Measurements from ENCODE around the gene GTF2H2C.
"Not testable (repeated sequence)": the region's sequence is repeated elsewhere in the genome, so short reads cannot be mapped to it uniquely, and the experiment has no call there.

Gene GTF2H2C

DNA sequence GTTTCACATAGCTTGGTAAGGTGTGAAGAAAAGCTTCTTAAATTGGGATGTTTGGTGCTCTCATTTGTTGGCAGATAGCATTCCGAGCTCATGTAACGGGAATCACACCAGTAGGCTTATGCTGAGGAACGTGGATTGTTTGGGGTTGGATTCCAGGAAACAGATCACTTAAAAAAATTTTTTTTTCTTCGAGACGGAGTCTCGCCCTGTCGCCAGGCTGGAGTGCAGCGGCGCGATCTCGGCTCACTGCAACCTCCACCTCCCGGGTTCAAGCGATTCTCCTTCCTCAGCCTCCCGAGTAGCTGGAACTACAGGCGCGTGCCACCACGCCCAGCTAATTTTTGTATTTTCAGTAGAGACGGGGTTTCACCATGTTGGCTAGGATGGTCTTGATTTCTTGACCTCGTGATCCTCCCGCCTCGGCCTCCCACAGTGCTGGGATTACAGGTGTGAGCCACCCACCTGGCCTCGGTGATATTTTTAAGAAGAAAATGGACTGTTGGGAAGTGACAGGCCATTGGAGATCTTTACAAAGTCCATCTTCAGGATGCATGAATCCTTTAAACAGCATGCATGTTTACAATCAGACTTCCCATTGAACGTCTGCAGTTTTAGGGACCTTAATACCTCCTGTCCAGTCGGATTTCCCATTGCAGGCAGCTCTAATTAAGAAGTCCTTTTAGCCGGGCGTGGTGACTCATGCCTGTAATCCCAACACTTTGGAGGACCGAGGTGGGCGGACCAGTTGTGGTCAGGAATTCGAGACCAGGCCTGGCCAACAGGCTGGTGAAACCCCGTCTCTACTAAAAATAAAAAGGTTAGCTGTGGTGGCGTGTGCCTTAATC, 818 bp downstream of the GTF2H2C start:
- H3K4me3 ChIP-seq (ENCODE audit: low read length in 2 of 2) = peak overlapping the region in 1 of 2 donors; percentile 41
- not testable (repeated sequence) for H3K27me3 ChIP-seq (ENCODE audit: control insufficient read depth in 2 of 2, insufficient read depth in 2 of 2, low read length in 2 of 2)

GRCh38 chr5:69566172-69566571, 6.2 kb downstream of the GTF2H2C start:
- not testable (repeated sequence) for H3K27me3 ChIP-seq (ENCODE audit: control insufficient read depth in 2 of 2, insufficient read depth in 2 of 2, low read length in 2 of 2); H3K4me3 ChIP-seq (ENCODE audit: low read length in 2 of 2); H3K4me1 ChIP-seq (ENCODE audit: control insufficient read depth in 2 of 2, insufficient read depth in 2 of 2, low read length in 2 of 2); H3K36me3 ChIP-seq (ENCODE audit: control insufficient read depth in 2 of 2, insufficient read depth in 2 of 2, low read length in 2 of 2); H3K9me3 ChIP-seq (ENCODE audit: control insufficient read depth in 2 of 2, low read length in 2 of 2); H3K9ac ChIP-seq (ENCODE audit: low read depth in 1 of 2, low read length in 2 of 2); H3K27ac ChIP-seq (ENCODE audit: low read depth in 2 of 2, low read length in 2 of 2)

More for the DNA sequence above, 818 bp downstream of the GTF2H2C start:
- not testable (repeated sequence) for H3K9me3 ChIP-seq (ENCODE audit: control insufficient read depth in 2 of 2, low read length in 2 of 2); H3K9ac ChIP-seq (ENCODE audit: low read depth in 1 of 2, low read length in 2 of 2); H3K27ac ChIP-seq (ENCODE audit: low read depth in 2 of 2, low read length in 2 of 2); H3K4me1 ChIP-seq (ENCODE audit: control insufficient read depth in 2 of 2, insufficient read depth in 2 of 2, low read length in 2 of 2); H3K36me3 ChIP-seq (ENCODE audit: control insufficient read depth in 2 of 2, insufficient read depth in 2 of 2, low read length in 2 of 2)

DNA sequence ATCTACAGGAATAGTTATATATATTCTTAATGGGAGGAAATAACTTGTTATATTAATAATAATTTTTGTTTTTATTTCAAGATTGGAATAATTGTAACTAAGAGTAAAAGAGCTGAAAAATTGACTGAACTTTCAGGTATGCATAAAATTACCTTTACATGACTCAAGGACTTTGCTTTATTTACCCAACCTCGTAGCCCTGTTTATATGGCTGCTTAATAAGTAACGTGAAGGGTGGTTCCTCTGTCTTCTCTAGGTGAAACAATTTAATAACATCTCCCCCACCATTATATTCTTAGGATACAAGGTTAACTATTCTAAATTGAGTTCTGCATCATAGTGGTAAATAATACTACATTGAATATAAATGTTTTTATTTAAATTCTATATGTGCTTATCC, 8.1 kb downstream of the GTF2H2C start:
- H3K4me3 ChIP-seq (ENCODE audit: low read length in 2 of 2); H3K9me3 ChIP-seq (ENCODE audit: control insufficient read depth in 2 of 2, low read length in 2 of 2); H3K9ac ChIP-seq (ENCODE audit: low read depth in 1 of 2, low read length in 2 of 2); H3K27me3 ChIP-seq (ENCODE audit: control insufficient read depth in 2 of 2, insufficient read depth in 2 of 2, low read length in 2 of 2); H3K36me3 ChIP-seq (ENCODE audit: control insufficient read depth in 2 of 2, insufficient read depth in 2 of 2, low read length in 2 of 2); H3K27ac ChIP-seq (ENCODE audit: low read depth in 2 of 2, low read length in 2 of 2); H3K4me1 ChIP-seq (ENCODE audit: control insufficient read depth in 2 of 2, insufficient read depth in 2 of 2, low read length in 2 of 2): not testable (repeated sequence)

- H3K4me3 ChIP-seq (ENCODE audit: low read length in 2 of 2); H3K27me3 ChIP-seq (ENCODE audit: control insufficient read depth in 2 of 2, insufficient read depth in 2 of 2, low read length in 2 of 2); H3K9ac ChIP-seq (ENCODE audit: low read depth in 1 of 2, low read length in 2 of 2); H3K9me3 ChIP-seq (ENCODE audit: control insufficient read depth in 2 of 2, low read length in 2 of 2); H3K27ac ChIP-seq (ENCODE audit: low read depth in 2 of 2, low read length in 2 of 2); H3K4me1 ChIP-seq (ENCODE audit: control insufficient read depth in 2 of 2, insufficient read depth in 2 of 2, low read length in 2 of 2); H3K36me3 ChIP-seq (ENCODE audit: control insufficient read depth in 2 of 2, insufficient read depth in 2 of 2, low read length in 2 of 2): not testable (repeated sequence)
Measured at GRCh38 chr5:69583356-69583755, 23.4 kb downstream of the GTF2H2C start.

DNA sequence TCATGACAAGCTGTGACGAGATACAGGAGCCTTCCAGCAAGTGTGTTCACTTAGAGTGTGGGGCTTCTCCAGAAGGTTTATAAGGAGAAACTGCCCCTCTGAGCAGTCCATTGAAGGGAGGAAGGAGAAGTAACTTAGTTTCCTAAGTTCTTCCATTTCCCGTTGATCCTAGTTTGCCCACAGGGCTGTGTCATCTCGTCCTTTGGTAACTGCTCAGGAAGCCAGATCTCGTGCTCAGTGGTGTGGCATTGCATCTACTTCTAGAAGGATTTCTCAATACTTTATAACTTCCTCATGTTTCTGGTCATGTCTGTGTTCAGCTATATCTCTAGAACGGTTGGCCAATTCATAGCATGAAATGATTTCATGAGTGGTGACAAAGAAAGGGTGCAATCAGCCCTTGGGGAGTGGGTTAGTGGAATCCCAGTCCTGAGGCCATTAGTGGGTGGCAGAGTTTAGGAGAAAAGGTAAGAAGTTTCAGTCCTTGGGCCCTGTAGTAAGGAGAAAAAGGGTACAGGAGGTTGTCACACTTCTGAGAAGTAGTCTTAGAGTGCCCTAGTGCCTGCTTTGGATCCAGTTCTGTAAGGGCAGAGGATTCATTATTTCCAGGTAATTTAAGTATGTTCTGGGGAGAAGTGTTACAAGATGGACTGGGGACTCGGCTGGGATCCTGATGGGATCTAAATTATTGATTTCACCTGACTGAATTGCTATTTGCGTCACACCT, 36.3 kb downstream of the GTF2H2C start:
- not testable (repeated sequence) for H3K9ac ChIP-seq (ENCODE audit: low read depth in 1 of 2, low read length in 2 of 2); H3K36me3 ChIP-seq (ENCODE audit: control insufficient read depth in 2 of 2, insufficient read depth in 2 of 2, low read length in 2 of 2); H3K4me1 ChIP-seq (ENCODE audit: control insufficient read depth in 2 of 2, insufficient read depth in 2 of 2, low read length in 2 of 2); H3K27me3 ChIP-seq (ENCODE audit: control insufficient read depth in 2 of 2, insufficient read depth in 2 of 2, low read length in 2 of 2); H3K4me3 ChIP-seq (ENCODE audit: low read length in 2 of 2); H3K27ac ChIP-seq (ENCODE audit: low read depth in 2 of 2, low read length in 2 of 2); H3K9me3 ChIP-seq (ENCODE audit: control insufficient read depth in 2 of 2, low read length in 2 of 2)

- H3K4me3 ChIP-seq (ENCODE audit: low read length in 2 of 2); H3K9me3 ChIP-seq (ENCODE audit: control insufficient read depth in 2 of 2, low read length in 2 of 2); H3K36me3 ChIP-seq (ENCODE audit: control insufficient read depth in 2 of 2, insufficient read depth in 2 of 2, low read length in 2 of 2); H3K27me3 ChIP-seq (ENCODE audit: control insufficient read depth in 2 of 2, insufficient read depth in 2 of 2, low read length in 2 of 2); H3K9ac ChIP-seq (ENCODE audit: low read depth in 1 of 2, low read length in 2 of 2); H3K4me1 ChIP-seq (ENCODE audit: control insufficient read depth in 2 of 2, insufficient read depth in 2 of 2, low read length in 2 of 2); H3K27ac ChIP-seq (ENCODE audit: low read depth in 2 of 2, low read length in 2 of 2): not testable (repeated sequence)
Measured at GRCh38 chr5:69601947-69602346, 42.0 kb downstream of the GTF2H2C start.

DNA sequence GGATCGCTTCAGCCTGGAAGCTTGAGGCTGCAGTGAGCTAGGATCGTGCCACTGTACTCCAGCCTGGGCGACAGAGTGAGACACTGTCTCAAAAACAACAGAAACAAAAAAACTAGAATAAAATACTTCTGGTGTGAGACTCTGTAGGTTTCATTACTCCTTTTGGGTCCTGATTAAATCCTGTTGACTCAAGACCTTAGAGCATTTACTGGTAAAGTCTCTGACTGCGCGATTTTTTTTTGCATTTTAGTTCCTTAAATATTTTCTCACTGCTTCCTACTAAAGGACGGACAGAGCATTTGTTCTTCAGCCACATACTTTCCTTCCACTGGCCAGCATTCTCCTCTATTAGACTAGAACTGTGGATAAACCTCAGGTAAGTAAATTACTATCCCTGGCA, 46.8 kb downstream of the GTF2H2C start:
- not testable (repeated sequence) for H3K4me1 ChIP-seq (ENCODE audit: control insufficient read depth in 2 of 2, insufficient read depth in 2 of 2, low read length in 2 of 2); H3K4me3 ChIP-seq (ENCODE audit: low read length in 2 of 2); H3K9ac ChIP-seq (ENCODE audit: low read depth in 1 of 2, low read length in 2 of 2); H3K36me3 ChIP-seq (ENCODE audit: control insufficient read depth in 2 of 2, insufficient read depth in 2 of 2, low read length in 2 of 2); H3K27ac ChIP-seq (ENCODE audit: low read depth in 2 of 2, low read length in 2 of 2); H3K27me3 ChIP-seq (ENCODE audit: control insufficient read depth in 2 of 2, insufficient read depth in 2 of 2, low read length in 2 of 2); H3K9me3 ChIP-seq (ENCODE audit: control insufficient read depth in 2 of 2, low read length in 2 of 2)

DNA sequence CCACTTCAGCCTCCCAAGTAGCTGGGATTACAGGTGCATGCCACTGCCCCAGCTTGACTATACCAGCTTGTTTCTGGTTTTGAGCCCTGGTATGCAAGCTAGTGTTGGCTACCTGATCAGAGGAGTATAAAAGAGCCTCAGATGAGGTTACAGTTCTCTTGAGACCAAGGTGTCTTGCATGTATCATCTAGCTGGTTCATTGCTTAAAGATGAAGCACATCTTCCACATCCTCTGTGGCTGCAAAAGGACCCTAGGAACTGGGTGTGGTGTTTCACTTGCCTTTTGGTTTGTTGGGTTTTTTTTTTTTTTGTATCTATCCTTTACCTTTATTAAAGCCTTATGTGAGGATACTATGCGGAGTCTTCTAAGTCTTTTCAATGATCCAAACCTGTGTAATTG, 47.8 kb downstream of the GTF2H2C start:
- not testable (repeated sequence) for H3K4me3 ChIP-seq (ENCODE audit: low read length in 2 of 2); H3K36me3 ChIP-seq (ENCODE audit: control insufficient read depth in 2 of 2, insufficient read depth in 2 of 2, low read length in 2 of 2); H3K9ac ChIP-seq (ENCODE audit: low read depth in 1 of 2, low read length in 2 of 2); H3K4me1 ChIP-seq (ENCODE audit: control insufficient read depth in 2 of 2, insufficient read depth in 2 of 2, low read length in 2 of 2); H3K9me3 ChIP-seq (ENCODE audit: control insufficient read depth in 2 of 2, low read length in 2 of 2); H3K27ac ChIP-seq (ENCODE audit: low read depth in 2 of 2, low read length in 2 of 2); H3K27me3 ChIP-seq (ENCODE audit: control insufficient read depth in 2 of 2, insufficient read depth in 2 of 2, low read length in 2 of 2)

DNA sequence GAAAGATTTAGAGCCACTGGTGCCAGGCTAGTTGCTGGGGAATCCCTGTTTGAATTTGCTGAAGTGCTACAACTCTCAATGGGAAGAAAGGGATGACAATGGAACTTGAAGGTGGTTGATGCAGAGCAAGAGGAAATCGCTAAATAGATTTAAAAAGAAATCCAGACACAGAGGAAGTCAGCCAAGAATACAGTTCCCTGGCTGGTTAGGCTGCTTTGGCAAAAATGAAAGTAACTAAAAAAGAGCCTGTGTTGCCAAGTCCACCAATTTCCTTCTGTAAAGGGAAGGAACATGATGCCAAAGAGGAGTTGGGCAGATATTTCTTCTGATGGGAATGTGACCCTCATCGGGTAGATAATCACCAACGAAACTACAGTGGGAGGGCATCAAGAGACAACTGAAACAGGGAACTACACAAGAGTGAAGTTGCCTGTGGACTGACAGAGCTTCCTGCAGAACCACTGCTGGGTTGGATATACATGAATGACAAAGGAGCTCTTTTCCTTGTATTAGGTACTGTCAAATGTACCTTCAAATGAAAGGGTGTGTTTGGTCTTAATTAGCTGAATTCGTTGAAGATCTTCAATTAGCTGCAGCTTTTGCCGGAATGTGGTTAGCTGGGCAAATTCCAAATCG, 49.0 kb downstream of the GTF2H2C start:
- not testable (repeated sequence) for H3K4me3 ChIP-seq (ENCODE audit: low read length in 2 of 2); H3K9ac ChIP-seq (ENCODE audit: low read depth in 1 of 2, low read length in 2 of 2); H3K36me3 ChIP-seq (ENCODE audit: control insufficient read depth in 2 of 2, insufficient read depth in 2 of 2, low read length in 2 of 2); H3K4me1 ChIP-seq (ENCODE audit: control insufficient read depth in 2 of 2, insufficient read depth in 2 of 2, low read length in 2 of 2); H3K27ac ChIP-seq (ENCODE audit: low read depth in 2 of 2, low read length in 2 of 2); H3K27me3 ChIP-seq (ENCODE audit: control insufficient read depth in 2 of 2, insufficient read depth in 2 of 2, low read length in 2 of 2); H3K9me3 ChIP-seq (ENCODE audit: control insufficient read depth in 2 of 2, low read length in 2 of 2)

DNA sequence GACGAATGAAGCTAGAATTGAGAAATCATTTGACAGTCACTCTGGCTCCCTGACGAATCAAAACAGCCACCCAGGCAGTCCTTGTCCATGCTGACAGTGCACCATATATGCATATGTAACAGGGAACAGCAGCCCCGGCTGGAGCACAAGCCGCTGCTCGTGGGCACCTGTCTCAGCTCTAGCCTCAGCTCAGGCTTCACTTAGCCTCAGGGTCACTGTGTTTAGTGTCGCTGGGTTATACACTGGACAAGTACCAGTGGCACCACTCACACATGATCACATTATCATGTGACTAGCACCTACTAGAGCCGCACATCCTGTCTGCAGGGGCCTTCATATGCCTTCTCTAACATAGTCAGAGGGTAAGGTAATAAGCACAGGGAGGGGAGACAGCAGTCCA, 54.9 kb downstream of the GTF2H2C start:
- not testable (repeated sequence) for H3K9ac ChIP-seq (ENCODE audit: low read depth in 1 of 2, low read length in 2 of 2); H3K27me3 ChIP-seq (ENCODE audit: control insufficient read depth in 2 of 2, insufficient read depth in 2 of 2, low read length in 2 of 2); H3K4me3 ChIP-seq (ENCODE audit: low read length in 2 of 2); H3K27ac ChIP-seq (ENCODE audit: low read depth in 2 of 2, low read length in 2 of 2); H3K36me3 ChIP-seq (ENCODE audit: control insufficient read depth in 2 of 2, insufficient read depth in 2 of 2, low read length in 2 of 2); H3K9me3 ChIP-seq (ENCODE audit: control insufficient read depth in 2 of 2, low read length in 2 of 2); H3K4me1 ChIP-seq (ENCODE audit: control insufficient read depth in 2 of 2, insufficient read depth in 2 of 2, low read length in 2 of 2)

Measured in mucosa of rectum (tissue), 2 donors.